ENCODE results near the gene NISCH. TPM values are rescaled to one million over a fixed set of nuclear protein-coding genes. Genes with fewer than 3 reads are reported as not detected.

The NISCH gene
- total RNA-seq, 1 experiment from 2014 or later: 51.1 TPM

GRCh38 chr3:52512105-52512504 is 56.7 kb downstream of the NISCH start:
- no peaks in the 10 kb centered on the region for H3K27me3 ChIP-seq (ENCODE audit: control insufficient read depth, insufficient read depth, low read length)
- DNase-seq: no peak
- no peak overlapping the region for H3K4me3 ChIP-seq (ENCODE audit: insufficient read depth, low read depth, low read length)
- H3K36me3 ChIP-seq (replicated peaks; ENCODE audit: control insufficient read depth, insufficient read depth, low read length): no peaks in the 10 kb centered on the region

DNA sequence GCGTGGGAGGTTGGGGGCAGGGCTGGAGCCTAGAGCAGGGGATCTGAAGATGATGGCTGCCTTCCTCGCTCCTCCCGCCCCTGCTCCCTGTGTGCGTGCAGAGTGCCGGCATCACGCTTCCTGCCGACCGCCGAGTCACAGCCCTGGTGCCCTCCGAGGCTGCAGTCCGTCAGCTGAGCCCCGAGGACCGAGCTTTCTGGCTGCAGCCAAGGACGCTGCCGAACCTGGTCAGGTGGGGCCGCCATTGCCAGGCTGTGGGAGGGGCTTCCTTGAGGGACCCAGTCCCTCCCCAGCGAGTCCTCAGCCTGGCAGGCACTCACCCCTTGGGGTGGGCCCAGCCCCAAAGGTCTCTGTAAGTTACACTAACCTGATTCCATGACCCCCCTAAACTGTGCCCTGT is 57.3 kb downstream of the NISCH start:
- peak; percentile 79 for DNase-seq
- Histone ChIP-seq H3K27me3 (ENCODE audit: control insufficient read depth, insufficient read depth, low read length) (no peaks in the 10 kb centered on the region), H3K4me3 (ENCODE audit: insufficient read depth, low read depth, low read length) (no peak overlapping the region)

DNA sequence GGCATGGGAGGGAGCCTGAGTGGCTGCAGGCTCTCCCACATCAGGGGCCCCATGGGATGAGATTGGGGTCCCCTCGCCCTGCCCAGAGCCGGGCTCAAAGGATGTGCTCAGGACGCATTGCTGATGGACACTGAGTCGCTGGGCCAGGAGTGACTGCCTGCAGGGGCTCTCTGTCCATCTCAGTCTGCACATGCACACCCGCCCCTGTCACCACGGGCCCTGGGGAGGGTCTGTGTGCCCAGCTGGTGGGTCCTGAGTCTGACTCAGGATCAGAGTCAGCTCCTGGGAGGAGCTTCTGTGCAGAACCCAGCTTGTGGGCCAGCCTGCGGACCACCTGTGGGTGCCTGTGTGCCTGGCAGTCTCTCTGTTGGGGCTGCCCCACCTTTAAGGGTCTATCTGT is 57.9 kb downstream of the NISCH start:
- Histone ChIP-seq H3K27me3 (ENCODE audit: control insufficient read depth, insufficient read depth, low read length) (peaks cover 3% of the 10 kb centered on the region), H3K36me3 (replicated peaks; ENCODE audit: control insufficient read depth, insufficient read depth, low read length) (no peaks in the 10 kb centered on the region), H3K4me3 (ENCODE audit: insufficient read depth, low read depth, low read length) (no peak overlapping the region)
- DNase-seq: no peak

More for the DNA sequence above, 57.3 kb downstream of the NISCH start:
- no peaks in the 10 kb centered on the region for H3K36me3 ChIP-seq (replicated peaks; ENCODE audit: control insufficient read depth, insufficient read depth, low read length)

DNA sequence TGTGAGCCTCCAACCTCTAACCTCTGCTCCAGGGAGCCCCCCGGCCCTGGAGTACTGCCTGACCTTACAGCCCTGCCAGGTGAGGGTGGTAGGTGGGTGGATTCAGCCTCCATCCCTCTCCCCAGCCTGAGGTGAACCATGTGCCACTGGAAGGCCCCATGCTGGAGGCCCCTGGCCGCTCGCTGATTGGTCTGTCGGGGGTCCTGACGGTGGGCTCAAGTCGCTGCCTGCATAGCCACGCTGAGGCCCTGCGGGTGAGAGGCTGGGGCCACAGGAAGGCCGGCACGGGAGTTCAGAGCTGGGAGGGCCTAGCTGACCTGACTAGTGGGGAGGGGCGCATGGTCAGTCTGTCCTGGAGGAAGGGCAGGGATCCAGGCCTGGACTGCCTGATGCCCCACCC is 59.2 kb downstream of the NISCH start:
- Histone ChIP-seq H3K4me3 (ENCODE audit: insufficient read depth, low read depth, low read length) (no peak overlapping the region), H3K36me3 (replicated peaks; ENCODE audit: control insufficient read depth, insufficient read depth, low read length) (no peaks in the 10 kb centered on the region), H3K27me3 (ENCODE audit: control insufficient read depth, insufficient read depth, low read length) (peaks cover 5% of the 10 kb centered on the region)
- no peak for DNase-seq

DNA sequence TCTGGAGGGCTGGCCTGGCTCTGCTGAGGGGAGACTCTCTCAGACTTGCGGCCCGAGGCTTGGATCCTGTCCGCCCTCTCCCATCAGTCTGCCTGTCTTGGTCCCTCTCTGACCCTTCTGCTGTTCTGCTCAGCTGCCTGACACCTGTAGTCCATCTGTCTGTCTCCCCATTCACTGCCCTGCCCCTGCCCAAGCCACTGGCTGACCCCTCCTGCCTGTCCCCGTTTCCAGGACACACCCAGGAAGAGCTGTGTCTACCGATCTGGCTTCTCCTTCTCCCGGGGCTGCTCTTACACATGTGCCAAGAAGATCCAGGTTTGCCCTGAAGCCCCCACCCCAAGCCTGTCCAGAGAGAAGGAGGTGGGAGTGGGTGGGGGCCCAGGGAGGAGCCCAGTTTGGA is 59.8 kb downstream of the NISCH start:
- DNase-seq: no peak
- Histone ChIP-seq H3K27me3 (ENCODE audit: control insufficient read depth, insufficient read depth, low read length) (peaks cover 5% of the 10 kb centered on the region), H3K4me3 (ENCODE audit: insufficient read depth, low read depth, low read length) (no peak overlapping the region), H3K36me3 (replicated peaks; ENCODE audit: control insufficient read depth, insufficient read depth, low read length) (no peaks in the 10 kb centered on the region)

- H3K27me3 ChIP-seq (ENCODE audit: control insufficient read depth, insufficient read depth, low read length): peaks cover 5% of the 10 kb centered on the region
- DNase-seq: no peak
- no peaks in the 10 kb centered on the region for H3K36me3 ChIP-seq (replicated peaks; ENCODE audit: control insufficient read depth, insufficient read depth, low read length)
- H3K4me3 ChIP-seq (ENCODE audit: insufficient read depth, low read depth, low read length): no peak overlapping the region
Observed at GRCh38 chr3:52516509-52517195, 61.2 kb downstream of the NISCH start.

DNA sequence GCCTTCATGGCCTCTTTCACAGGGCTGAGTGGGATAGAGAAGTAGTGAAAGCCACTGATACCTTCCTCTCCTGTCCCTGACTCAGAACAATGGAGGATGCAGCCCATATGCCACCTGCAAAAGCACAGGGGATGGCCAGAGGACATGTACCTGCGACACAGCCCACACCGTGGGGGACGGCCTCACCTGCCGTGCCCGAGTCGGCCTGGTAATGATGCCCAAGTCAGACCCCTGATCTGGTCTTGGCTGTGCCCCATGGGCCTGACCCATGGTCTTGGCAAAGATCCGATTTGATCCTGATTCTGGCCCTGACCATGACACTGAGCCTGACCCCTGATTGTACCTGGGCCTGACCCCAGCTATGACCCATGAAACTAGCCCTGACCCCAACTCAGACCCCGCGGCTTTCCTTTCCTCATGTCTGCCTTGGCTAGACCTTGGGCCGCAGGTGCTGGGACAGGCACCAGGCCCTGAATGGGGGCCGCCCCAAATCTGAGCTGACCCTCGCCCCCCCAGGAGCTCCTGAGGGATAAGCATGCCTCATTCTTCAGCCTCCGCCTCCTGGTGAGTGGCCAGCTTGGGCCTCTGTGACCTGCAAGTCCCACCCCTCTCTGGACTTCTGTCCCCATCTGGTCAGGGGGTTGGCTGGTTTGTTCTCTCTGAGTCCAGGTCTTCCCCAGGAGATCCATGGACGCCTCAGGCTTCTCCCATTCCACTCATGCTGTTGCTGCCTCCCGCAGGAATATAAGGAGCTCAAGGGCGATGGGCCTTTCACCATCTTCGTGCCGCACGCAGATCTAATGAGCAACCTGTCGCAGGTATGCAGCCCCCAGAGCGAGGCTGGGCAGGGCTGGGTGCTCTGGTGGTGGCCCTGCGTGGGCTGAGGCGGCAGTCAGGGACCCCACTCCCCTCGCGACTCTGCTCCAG is 62.7 kb downstream of the NISCH start:
- Histone ChIP-seq H3K4me3 (ENCODE audit: insufficient read depth, low read depth, low read length) (peak overlapping the region; percentile 45), H3K27me3 (ENCODE audit: control insufficient read depth, insufficient read depth, low read length) (peaks cover 5% of the 10 kb centered on the region), H3K36me3 (replicated peaks; ENCODE audit: control insufficient read depth, insufficient read depth, low read length) (no peaks in the 10 kb centered on the region)
- DNase-seq: no peak

DNA sequence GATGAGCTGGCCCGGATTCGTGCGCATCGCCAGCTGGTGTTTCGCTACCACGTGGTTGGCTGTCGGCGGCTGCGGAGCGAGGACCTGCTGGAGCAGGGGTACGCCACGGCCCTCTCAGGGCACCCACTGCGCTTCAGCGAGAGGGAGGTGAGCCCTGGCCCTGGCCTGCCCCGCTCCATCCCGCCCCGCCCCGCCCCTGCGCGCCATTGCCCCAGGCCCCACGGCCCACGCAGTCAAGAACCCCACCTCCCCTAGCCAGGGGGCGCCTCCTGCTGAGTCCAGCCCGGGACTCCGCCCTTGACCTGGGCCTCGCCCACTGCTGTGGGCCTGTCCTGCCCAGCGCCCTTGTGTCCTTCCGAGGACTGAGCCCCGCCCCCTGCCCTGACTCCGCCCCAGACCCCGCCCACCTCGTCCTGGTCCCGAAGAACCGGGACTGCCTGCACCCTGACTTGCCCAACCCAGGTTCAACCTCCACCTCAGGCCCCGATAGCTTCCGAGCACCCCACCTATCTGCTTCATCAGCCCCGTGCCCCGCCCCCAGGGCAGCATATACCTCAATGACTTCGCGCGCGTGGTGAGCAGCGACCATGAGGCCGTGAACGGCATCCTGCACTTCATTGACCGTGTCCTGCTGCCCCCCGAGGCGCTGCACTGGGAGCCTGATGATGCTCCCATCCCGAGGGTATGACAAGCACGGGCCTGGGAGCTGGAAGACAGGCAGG is 63.5 kb downstream of the NISCH start:
- Histone ChIP-seq H3K4me3 (ENCODE audit: insufficient read depth, low read depth, low read length) (peak overlapping the region; percentile 45), H3K36me3 (replicated peaks; ENCODE audit: control insufficient read depth, insufficient read depth, low read length) (peaks cover under 1% of the 10 kb centered on the region), H3K27me3 (ENCODE audit: control insufficient read depth, insufficient read depth, low read length) (peaks cover 5% of the 10 kb centered on the region)
- peak; percentile 99 for DNase-seq

DNA sequence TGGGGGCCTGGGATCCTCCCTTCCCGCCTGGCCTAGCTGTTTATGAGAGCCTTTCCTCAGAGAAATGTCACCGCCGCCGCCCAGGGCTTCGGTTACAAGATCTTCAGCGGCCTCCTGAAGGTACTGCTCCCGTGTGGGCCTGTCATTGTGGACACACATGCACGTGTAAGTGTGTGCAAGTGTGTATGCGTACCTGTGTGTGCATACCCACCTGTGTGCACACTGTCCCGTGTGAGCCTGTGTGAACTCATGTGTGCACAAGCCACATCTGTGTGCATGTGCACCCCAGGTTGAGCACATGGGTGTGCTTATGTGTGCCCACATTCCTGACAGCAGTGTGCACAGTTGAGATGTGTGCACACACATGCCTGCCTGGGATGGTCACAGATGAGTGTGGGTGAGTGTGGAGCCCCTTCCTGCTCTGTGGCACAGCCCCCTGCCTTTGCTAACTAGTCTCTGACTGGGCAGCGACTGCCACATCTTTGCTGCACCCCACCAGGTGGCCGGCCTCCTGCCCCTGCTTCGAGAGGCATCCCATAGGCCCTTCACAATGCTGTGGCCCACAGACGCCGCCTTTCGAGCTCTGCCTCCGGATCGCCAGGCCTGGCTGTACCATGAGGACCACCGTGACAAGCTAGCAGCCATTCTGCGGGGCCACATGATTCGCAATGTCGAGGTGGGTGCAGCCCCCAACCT is 64.2 kb downstream of the NISCH start:
- Histone ChIP-seq H3K4me3 (ENCODE audit: insufficient read depth, low read depth, low read length) (no peak overlapping the region), H3K27me3 (ENCODE audit: control insufficient read depth, insufficient read depth, low read length) (peaks cover 5% of the 10 kb centered on the region), H3K36me3 (replicated peaks; ENCODE audit: control insufficient read depth, insufficient read depth, low read length) (peaks cover 5% of the 10 kb centered on the region)
- DNase-seq: no peak

GRCh38 chr3:52520141-52520667 is 64.8 kb downstream of the NISCH start:
- Histone ChIP-seq H3K36me3 (replicated peaks; ENCODE audit: control insufficient read depth, insufficient read depth, low read length) (peaks cover 6% of the 10 kb centered on the region), H3K27me3 (ENCODE audit: control insufficient read depth, insufficient read depth, low read length) (peaks cover 5% of the 10 kb centered on the region), H3K4me3 (ENCODE audit: insufficient read depth, low read depth, low read length) (no peak overlapping the region)
- no peak for DNase-seq

- Histone ChIP-seq H3K36me3 (replicated peaks; ENCODE audit: control insufficient read depth, insufficient read depth, low read length) (peaks cover 11% of the 10 kb centered on the region), H3K27me3 (ENCODE audit: control insufficient read depth, insufficient read depth, low read length) (peaks cover 5% of the 10 kb centered on the region), H3K4me3 (ENCODE audit: insufficient read depth, low read depth, low read length) (no peak overlapping the region)
- DNase-seq: peak; percentile 62
Observed at GRCh38 chr3:52520716-52521487, 65.5 kb downstream of the NISCH start.

GRCh38 chr3:52521488-52521824 is 66.1 kb downstream of the NISCH start:
- Histone ChIP-seq H3K27me3 (ENCODE audit: control insufficient read depth, insufficient read depth, low read length) (peaks cover 5% of the 10 kb centered on the region), H3K36me3 (replicated peaks; ENCODE audit: control insufficient read depth, insufficient read depth, low read length) (peaks cover 15% of the 10 kb centered on the region), H3K4me3 (ENCODE audit: insufficient read depth, low read depth, low read length) (no peak overlapping the region)
- DNase-seq: no peak

- no peak overlapping the region for H3K4me3 ChIP-seq (ENCODE audit: insufficient read depth, low read depth, low read length)
- peak; percentile 65 for DNase-seq
- H3K36me3 ChIP-seq (replicated peaks; ENCODE audit: control insufficient read depth, insufficient read depth, low read length): peaks cover 19% of the 10 kb centered on the region
- peaks cover 5% of the 10 kb centered on the region for H3K27me3 ChIP-seq (ENCODE audit: control insufficient read depth, insufficient read depth, low read length)
Observed at GRCh38 chr3:52521881-52522650, 66.7 kb downstream of the NISCH start.
